Endometrium (tissue), 2 donors: ENCODE data around the gene SEC61A2.
"Not testable (repeated sequence)": the region's sequence is repeated elsewhere in the genome, so short reads cannot be mapped to it uniquely, and the experiment has no call there.

Experiments used
- FAIRE-seq: peaks from 2 replicates; lab custom pipeline; 2012; peaks lifted over from hg19 to GRCh38; lab: Jason Lieb, UNC
- donor health status: control.
- donor health status: control.

SEC61A2 gene

GRCh38 chr10:12129222-12130111 is at the start of gene SEC61A2:
Gene SEC61A2 (plus strand): TSS chr10:12129677. CDS start chr10:12129788, 111 bp downstream.
- no peak for FAIRE-seq

- FAIRE-seq = no peak
These were observed 48.0 kb upstream of the SEC61A2 start for GRCh38 chr10:12081470-12081869.

- FAIRE-seq = no peak
These were observed 47.5 kb upstream of the SEC61A2 start for GRCh38 chr10:12081879-12082557.

GRCh38 chr10:12088919-12089318 is 40.6 kb upstream of the SEC61A2 start:
- no peak for FAIRE-seq

- FAIRE-seq = no peak
These were observed 38.1 kb upstream of the SEC61A2 start for GRCh38 chr10:12091421-12091820.

- FAIRE-seq = not testable (repeated sequence)
These were observed 32.1 kb upstream of the SEC61A2 start for GRCh38 chr10:12097361-12097760.

GRCh38 chr10:12097791-12098190 is 31.7 kb upstream of the SEC61A2 start:
- FAIRE-seq = no peak

- FAIRE-seq = no peak
These were observed 30.5 kb upstream of the SEC61A2 start for GRCh38 chr10:12098966-12099365.

- FAIRE-seq = no peak
These were observed 25.7 kb upstream of the SEC61A2 start for GRCh38 chr10:12103802-12104201.

- no peak for FAIRE-seq
These were observed 21.7 kb upstream of the SEC61A2 start for GRCh38 chr10:12107781-12108180.

- FAIRE-seq = no peak
These were observed 20.2 kb upstream of the SEC61A2 start for GRCh38 chr10:12109286-12109685.

- FAIRE-seq = no peak
These were observed 17.9 kb upstream of the SEC61A2 start for GRCh38 chr10:12111528-12111927.

- no peak for FAIRE-seq
These were observed 15.8 kb upstream of the SEC61A2 start for GRCh38 chr10:12113627-12114026.

GRCh38 chr10:12121673-12122072 is 7.8 kb upstream of the SEC61A2 start:
- FAIRE-seq = no peak

GRCh38 chr10:12130237-12130872 is 878 bp downstream of the SEC61A2 start:
- FAIRE-seq = no peak

- no peak for FAIRE-seq
These were observed 6.2 kb downstream of the SEC61A2 start for GRCh38 chr10:12135631-12136030.

GRCh38 chr10:12140038-12140437 is 10.6 kb downstream of the SEC61A2 start:
- no peak for FAIRE-seq

GRCh38 chr10:12144538-12144937 is 15.1 kb downstream of the SEC61A2 start:
- no peak for FAIRE-seq

GRCh38 chr10:12150163-12150562 is 20.7 kb downstream of the SEC61A2 start:
- no peak for FAIRE-seq

- FAIRE-seq = no peak
These were observed 25.0 kb downstream of the SEC61A2 start for GRCh38 chr10:12154516-12154915.

- FAIRE-seq = no peak
These were observed 27.1 kb downstream of the SEC61A2 start for GRCh38 chr10:12156367-12157123.

GRCh38 chr10:12158111-12158510 is 28.6 kb downstream of the SEC61A2 start:
- FAIRE-seq = no peak
